ENCODE measurements around the gene KLHL12.

The KLHL12 gene

DNA sequence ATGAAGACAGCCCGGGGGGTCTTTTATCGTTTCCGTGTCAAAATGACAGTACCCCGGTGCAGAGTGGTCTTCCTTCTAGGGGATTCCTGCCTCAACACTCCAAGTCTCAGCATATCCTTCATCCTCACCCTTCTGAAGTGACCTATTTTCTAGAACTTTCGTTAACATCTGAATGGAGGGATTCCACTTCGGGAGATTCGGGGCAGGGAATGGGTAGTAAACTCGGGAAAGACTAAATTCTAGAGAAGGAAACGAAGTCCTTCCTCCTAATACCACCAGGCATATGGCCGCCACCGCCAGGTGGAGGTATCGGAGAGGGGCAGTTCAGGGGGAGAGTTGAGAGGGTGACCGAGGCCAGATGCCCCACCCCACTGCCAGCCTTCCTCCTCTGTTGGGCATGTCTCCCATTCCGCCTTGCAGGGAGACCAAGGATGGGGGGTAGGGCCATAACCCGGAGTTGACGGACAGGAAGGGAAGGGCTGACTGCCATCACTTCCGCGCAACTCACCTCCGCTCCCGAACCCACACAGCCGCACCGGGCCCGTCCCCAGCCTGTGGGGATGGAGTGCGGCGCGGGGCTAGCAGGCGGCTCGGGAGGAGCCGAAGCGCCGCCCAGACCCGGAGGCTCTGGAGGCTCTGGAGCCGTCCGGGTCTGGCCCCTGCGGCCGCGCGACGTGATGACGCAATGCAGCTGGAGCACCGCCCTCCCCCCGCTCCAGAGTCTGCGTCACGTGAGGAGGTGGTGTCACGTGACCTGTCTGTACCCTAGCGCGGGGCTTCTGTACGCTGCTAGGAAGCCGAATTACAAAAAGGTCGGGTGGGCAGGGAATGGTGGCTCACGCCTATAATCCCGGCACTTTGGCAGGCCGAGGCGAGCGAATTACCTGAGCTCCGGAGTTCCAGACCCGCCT is at the start of gene KLHL12:
Gene KLHL12 (minus strand): TSS at position 654 of the 911 bp plus-strand sequence. CDS start 2,072 bp downstream, outside the sequence.
- peak; percentile 99 for DNase-seq (ENCODE audit: low spot score)

DNA sequence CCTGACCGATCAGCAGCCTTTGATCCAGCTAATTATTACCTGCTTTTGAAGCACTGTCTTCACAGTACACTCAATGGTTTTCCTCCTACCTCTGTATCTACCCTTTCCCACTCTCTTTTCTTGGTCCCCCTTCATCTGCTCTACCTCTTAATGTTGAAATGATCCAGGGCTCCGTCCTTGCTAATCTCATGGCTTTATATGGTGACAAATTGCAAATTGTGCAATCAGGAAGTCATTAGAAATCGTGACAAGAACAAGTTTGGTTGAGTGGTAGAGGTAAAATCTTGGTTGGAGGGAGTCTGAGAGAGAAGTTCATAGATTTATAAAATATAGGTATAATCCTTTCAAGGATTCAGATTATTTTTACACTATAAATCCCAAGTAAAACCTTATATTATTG is 49.6 kb upstream of the KLHL12 start:
- no peak for DNase-seq (ENCODE audit: low spot score)

DNA sequence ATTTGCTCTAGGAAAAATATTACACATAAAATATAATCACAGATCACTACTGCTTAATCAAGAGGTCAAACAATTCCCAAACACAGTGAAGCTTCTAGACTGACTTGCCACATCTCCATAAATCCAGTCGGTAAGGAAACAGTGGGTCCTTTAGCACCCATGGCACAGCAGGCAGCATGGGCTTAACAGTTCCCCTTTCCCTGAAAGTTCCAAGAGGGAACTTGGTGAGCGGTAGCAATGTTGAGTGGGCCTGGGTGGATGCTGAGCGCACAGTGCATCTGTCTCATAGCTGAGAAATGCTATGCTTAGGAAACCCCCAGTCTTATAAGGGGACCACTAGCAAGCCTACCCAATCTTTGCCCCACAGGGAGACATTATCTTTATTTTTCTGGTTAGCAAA is 47.8 kb upstream of the KLHL12 start:
- DNase-seq (ENCODE audit: low spot score) = no peak

DNA sequence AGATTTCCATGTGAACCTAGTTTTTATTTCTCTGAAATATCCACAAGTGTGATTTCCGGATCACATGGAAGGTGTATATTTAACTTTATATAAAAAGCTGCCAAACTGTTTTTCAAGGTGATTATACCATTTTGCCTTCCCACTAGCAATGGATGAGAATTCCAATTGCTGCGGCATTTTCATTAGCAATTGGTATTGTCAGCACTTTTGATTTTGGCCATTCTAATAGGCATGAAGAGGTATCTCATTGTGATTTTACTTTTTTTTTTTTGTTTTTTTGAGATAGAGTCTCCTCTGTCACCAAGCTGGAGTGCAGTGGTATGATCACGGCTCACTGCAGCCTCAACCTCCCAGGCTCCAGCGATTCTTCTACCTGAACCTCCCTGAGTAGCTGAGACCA is 45.0 kb upstream of the KLHL12 start:
- no peak for DNase-seq (ENCODE audit: low spot score)

DNA sequence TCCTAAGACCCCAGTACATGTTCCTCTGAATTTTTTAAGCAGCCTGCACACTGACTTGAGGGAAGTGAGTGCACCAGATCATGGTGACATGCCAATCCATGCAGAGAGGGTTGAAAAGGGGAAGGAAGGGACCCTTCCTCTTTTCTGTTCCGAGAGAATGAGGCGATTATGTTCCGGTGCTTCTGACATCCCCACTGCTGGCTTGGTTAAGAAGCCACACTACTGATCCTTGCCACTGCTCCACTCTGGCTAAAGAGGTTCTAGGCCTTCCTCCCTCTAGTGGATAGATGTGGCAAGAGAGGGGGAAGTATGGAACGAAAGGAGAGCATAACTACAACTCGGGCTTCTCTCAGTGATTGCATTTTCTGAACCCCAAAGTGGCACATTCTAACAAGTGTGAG is 41.9 kb upstream of the KLHL12 start:
- DNase-seq (ENCODE audit: low spot score) = peak; percentile 80

DNA sequence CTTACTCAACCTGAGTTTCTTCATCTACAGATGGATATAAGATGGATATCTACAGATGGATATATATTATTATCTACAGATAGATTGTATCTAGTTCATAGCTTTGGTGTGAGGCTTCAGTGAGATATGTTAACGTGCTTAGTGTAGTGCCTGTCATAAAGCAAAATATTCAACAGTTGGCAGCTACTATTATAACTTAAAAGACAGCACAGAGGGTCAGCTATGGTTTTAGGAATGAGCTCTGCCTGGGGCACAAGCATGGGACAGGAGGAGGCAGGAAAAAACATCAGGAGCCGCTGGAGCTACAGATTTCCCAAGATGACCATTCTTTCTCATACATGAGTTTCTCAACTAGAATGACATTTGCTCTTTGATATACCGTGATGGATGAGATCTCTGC is 41.3 kb upstream of the KLHL12 start:
- DNase-seq (ENCODE audit: low spot score) = no peak

DNA sequence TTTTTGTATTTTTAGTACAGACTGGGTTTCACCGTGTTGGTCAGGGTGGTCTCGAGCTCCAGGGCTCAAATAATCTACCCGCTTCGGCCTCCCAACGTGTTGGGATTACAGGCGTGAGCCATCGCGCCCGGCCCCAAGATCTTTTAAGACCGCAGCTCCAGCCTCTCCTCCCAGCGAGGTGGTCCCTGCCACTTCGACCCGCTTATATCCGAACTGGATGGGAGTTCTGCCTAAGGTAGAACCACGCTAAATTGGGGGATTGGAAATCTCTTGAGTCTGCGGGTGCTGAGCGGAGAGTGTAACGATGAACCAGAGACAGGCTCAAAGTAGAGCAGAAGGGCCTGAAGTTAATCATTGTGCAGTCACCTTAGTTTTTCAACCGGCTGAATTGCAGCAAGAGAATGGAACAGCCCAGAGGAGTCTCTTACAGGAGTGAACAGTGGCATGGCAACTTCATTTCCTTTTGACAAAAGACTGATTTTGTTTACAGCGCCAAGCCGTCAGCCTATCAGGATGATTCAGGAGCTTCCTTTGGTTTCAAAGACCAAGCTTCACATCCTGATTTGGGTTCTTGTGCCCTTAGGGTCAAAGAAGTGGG is 40.7 kb upstream of the KLHL12 start:
- peak; percentile 15 for DNase-seq (ENCODE audit: low spot score)

DNA sequence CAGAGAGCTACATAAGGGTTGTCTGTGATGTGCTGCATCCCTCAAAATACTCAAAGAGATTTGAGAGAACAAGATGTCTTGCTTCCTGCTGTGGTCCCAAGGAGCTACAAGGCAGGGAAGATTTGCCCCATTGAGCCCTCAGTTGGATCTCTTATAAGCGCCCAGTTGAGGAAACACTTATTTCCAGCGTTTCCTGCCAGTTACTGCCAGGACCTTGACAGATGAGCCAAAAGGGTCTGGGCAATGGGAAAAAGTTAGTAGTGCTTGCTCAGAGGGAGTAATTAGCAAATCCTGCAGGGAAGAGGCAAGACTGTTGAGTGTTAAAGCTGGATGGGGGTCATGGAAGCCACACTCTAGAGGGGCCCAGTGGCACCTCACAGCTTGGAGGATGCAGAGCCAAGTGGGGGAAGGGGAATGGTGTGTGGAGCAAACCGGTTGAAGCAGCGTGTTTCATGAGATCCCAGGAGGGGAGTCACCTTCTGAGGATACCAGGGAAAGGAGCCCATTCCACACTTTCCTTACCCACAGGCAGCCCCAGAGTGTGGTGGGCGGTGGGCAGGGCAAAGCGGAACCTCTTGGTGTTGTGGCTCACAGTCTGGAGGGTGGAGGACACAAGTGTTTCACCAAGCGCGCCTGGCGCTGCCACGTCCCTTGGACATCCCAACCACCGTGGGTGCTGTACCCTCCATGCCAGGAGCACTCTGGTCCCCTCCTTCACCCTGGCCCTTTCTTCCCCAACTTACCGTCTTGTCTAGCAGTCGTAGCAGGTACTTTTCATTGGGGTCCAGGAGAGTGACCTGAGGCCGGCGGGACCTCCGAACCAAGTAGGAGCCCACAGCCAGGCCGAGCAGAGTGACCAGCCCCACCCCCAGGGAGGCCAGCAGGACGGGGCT is 39.2 kb upstream of the KLHL12 start:
- DNase-seq (ENCODE audit: low spot score) = no peak

DNA sequence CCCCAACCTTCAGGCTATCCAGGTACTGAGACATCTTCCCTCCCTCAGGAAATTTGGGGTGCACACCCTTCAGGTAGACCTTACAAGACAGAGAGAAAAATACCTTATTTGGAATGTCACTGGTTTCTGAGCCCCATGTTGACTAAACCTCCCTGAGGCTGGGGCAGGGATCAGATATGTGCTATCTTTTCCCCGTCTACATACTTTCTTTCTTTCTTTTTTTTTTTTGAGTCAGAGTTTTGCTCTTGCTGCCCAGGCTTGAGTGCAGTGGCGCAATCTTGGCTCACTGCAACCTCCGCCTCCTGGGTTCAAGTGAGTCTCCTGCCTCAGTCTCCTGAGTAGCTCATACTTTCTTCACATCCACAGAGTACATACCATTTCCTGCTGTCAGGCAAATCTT is 38.4 kb upstream of the KLHL12 start:
- DNase-seq (ENCODE audit: low spot score) = no peak

DNA sequence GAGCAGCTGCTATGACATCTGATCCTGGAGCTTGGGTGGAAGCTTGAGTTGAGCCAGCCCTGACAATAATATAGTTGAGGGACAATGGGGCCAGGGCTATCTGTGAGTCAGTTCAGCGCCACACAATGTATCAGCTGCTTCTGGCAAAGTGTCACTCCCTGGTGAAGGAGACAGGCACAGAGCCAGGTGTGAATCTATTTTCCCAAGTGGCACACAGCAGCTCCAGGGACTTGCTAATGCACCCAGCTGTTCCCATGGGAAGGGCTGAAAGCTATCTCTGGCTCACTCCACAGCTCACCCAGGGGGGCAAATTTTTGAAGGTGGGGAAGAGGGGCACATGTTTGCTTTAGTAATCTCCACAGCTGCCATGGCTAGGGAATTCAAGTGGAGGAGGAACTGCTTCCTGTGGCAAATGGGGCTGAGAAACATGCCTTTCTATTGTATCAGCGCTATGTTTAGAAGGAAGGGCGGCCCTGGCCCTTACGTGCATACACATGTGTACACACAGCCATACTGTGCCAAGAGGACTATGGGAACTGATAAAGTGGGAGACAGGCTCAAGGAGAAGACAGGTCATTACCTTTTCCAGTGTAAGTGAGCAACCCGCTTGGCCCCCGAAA is 37.9 kb upstream of the KLHL12 start:
- DNase-seq (ENCODE audit: low spot score) = no peak

DNA sequence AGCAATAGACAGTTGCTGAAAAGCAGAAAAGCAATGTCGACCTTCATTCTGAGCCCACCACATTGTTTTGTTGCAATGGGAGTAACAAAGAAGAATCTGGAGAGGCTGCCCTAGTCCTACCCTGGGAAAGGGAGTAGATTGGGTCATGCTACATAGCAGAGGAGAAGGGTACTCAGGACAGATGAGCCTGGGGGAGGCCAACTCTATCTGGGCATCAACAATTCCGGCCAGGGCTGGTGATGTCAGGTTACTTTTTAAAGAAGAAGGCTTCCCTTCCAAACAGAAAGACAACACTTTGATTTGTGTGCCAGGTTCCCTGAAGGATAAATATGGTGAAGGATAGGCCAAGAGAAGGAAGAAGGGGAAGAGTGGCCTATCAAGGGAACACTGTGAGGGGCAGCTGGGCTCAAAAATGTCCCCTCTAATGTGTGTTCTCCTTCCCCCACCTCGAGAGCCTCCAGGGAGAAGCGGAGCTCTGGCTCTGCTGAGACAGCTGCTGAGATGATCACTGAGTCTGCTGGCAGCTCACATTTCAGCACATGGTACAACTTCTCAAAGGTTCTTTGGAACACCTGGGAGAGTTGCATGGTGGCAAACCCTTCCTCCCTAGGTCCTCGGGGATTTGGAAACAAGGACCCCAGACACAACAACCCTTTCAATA is 34.3 kb upstream of the KLHL12 start:
- no peak for DNase-seq (ENCODE audit: low spot score)

DNA sequence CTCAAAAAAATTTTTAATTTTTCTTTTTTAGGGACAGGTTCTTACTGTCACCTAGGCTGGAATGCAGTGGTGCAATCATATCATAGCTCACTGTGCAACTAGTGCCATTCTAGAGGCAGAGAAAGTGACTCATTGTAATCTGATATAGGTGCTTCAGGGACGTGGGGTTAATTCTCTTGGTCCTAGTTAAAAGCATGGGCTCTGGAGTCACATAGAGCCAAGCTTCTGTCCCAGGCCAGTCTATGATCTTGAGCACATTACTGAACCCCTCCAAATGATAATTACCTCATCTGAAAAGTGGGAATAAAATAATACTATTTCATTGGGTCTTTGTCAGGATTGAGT is 32.2 kb upstream of the KLHL12 start:
- DNase-seq (ENCODE audit: low spot score) = no peak

DNA sequence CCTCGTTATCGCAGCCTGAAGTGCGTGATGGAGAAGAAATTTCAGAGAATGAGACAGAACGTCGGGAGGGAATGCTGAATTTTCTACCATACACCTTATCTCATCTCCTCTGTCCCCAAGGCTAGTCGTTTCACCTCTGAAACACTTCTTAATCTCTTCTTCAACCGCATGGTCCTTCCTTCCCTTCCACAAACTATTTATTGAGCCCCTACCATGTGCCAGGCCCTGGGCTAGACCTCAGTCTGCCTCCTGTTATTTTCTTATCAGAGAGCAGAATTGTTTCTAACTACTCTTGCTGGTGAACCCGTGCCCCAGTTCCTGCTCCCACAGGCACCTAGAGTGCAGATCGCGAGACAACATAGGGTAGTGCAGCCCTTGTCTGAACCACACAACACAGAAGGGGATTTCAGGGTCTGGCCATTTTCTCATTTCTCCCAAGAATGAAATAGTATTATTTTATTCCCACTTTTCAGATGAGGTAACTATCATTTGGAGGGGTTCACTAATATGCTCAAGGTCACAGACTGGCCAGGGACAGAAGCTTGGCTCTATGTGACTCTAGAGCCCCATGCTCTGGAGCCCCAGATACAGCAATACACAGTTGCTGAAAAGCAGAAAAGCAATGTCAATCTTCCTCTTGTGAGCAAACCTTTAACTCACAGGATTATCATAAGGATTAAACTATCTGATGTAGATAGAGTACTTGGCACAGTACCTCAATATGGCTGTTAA is 31.7 kb upstream of the KLHL12 start:
- DNase-seq (ENCODE audit: low spot score) = no peak

DNA sequence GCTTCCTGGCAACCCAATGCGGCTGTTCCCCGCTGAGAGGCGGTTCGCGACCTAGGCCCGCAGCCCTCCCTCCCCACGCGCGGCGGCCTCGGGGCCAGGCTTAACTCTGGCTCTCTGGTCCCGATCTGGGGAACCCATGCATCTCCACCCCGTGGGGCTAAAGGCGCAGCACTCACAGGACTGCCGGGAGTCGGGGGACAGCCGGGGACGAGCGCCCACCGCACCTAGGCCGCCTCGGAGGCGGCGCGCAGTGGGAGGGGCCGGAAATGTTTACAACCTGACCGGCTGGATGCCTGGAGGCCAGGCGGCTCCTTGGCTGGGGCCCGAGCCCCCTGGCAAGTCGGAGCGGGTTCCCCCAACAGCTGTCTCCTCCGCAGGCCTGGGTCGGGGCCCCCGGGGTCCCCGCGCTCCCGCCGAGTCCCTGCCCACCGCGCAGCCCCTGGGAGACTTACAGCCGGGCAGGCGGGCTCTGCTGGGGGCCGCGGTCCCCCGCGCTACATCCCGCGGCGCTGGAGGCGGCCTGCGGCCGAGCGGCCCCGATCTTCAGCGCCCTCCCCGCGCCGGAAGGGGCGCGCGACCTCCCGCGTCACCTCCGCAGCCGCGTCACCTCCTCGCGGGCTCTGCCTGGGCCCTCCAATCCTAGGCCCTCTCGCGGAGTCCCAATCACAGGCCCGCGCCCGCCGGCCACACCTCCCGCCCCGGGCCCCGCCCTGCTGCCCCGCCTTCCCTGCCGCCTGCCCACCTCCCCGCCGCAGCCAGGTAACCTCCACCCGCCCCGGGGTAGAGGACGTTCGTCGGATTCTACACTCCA is 30.9 kb upstream of the KLHL12 start, which contains the start of gene ADIPOR1:
Gene ADIPOR1 (minus strand): TSS at position 580 of the 811 bp plus-strand sequence. CDS start 7,242 bp downstream, outside the sequence.
- DNase-seq (ENCODE audit: low spot score) = peak; percentile 98

DNA sequence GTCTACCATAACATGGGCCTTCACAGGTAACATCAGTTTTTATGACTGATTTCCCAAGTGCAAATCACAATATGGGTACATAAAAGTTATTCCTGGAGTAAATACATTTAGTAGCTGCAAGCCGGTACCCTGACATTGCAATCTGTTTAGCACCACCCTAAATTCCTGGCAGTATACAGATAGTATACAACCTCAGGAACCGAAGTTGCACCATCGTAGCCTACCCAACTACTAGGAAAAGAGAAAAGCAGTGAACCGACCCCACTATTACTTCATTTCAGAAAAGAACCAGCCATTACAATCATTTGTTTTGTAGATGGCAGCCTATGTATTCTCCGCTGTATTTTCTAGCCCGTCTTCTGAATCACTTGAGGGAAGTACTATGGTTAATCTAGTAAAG is 29.9 kb upstream of the KLHL12 start:
- no peak for DNase-seq (ENCODE audit: low spot score)

DNA sequence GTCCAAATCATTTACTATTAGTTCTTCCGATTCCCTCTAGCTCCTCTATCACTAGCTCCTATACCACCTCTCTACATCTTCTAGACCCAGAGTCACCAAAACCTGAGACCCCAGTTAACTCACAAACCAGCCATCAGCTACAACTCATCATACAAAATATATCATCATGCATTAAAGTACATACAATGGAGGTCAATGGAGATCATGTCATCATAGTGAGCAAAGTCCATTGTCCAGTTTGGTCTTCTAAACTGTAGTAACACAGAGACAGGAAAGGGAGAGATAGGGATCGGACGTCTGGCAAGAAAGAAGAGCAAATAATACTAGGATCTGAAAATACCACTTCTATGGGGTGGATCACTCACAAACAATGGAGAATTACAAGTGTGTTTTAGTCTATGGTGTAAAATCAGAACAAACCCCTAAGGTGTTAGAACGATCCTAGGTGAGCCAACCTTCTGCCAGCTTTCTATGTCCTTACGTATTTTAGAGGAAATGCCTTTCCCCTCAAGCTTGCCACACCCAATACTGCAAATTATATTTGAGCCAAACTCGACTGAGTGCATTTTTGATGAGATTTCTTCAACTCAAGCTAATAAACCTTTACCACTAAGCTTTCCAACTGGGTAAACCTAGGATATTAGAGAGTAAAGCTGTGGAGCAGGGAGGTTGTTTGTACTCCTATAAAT is 27.2 kb upstream of the KLHL12 start:
- no peak for DNase-seq (ENCODE audit: low spot score)

DNA sequence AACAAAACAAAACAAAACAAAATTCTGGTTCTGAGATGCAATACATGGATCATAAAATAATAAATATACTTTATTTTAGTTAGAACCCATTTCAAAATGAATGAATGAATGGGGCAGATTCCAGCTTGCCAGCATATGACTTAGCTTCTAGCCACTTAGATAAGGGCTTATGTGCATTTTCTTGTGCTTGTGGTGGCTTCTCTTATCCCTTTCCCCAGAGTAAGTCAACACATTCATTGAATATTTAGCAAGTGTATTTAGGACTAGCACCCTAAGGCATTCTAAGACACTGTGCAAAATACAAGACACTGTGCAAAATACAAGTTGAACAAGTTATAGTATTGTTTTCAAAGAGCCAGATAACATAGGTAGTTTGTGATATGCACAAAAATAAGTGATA is 26.4 kb upstream of the KLHL12 start:
- DNase-seq (ENCODE audit: low spot score) = no peak

DNA sequence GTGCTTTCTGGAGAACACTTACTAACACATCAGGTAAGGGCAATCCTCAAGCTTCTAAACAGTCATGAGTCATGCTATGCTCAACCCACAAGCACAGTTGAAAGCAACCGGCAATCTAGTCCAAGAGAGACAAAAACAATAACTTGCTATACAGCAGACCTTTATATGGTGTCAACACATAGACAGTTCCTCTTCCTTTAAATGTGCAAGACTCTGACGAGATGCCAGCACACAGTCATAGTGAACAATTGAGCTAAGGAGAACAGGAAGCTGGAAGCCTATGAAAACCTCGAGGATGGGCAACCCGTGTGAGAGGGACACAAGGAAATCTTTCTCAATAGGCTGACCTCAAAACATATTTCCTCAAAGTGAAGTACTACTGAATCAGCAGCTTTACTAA is 25.8 kb upstream of the KLHL12 start:
- DNase-seq (ENCODE audit: low spot score) = peak; percentile 37

DNA sequence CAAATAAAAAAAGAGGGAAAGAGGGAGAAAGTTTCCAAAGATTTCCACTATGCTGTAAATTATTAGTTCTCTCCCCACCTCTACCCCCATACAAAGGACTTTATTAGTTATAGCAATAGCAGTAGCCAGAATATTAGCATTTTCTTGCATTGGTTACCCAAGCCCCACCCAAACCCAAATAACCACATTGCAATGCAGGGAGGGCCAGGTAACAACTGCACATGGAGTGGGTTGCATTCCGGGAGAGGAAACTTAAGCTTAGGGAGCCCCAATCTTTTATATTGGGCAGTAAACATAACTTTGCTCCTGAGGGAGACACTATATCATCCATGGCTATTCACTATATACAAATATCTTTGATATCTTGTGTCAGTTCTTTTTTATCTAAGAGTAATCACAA is 25.1 kb upstream of the KLHL12 start:
- DNase-seq (ENCODE audit: low spot score) = no peak

Measured in AG20443 (cell line).